Endometrial microvascular endothelial cells (primary cell): ENCODE results near the gene HOXA6. TPM values are rescaled to one million over a fixed set of nuclear protein-coding genes. Genes with fewer than 3 reads are reported as not detected.

Source experiments
- in situ Hi-C: cut with HindIII; loops from 2 replicates; pipeline ENCODE4 v1.10.0; 2017; ENCODE audit warnings: low sequenced_read_pairs, low pct_unique_long_range_greater_than_20kb; ENCODE audit errors: inconsistent ontology term
- total RNA-seq: library from RNA; depleted of rRNA; stranded (reverse); fragments of >200 nt; gene quantifications from one replicate; pipeline ENCODE4 v1.2.3, GENCODE V29; 2015; ENCODE audit errors: inconsistent ontology term

HOXA6 gene
- total RNA-seq, 1 donor from 2014 or later: 6.0 TPM

DNA sequence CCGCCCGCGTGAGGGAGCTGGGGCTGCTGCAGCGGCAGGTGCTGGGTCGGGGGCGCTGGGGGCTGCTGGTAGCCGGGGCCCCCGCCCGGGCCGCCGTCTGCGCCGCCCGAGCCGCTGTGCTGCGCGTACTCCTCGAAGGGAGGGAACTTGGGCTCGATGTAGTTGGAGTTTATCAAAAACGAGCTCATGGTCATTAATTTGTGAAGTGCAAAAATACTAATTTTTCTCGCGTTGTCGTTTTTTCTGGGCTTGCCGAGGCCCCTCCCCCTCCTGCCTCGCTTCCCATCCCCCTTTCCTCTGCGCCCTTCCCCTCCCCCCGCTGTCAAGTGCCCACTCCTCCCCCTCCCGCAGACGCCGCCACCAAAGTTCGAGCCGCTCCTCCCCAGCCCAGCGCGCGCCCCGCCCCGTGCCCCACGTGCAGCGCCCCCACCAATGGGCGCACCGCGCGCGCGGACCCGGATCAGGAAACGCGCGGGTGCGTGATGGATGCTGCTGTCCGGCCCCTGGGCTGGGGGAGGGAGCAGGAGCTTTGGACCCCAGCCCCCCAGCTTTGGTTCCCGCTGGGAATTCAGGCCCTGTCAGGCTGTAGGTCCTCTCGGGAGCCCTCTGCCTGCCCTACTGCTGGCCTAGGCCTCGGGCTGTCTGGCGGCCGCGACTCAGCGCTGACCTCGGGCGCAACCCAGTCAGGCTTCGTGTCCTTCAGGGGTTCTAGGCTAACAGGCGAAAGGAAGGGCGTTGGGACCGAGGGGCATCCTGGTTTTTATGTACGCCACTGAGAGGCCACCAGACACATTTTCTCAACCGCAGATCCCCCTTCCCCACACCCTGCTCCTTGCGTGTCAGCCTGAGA lies 16.8 kb downstream of the HOXA6 start, which contains the start of gene HOXA4:
Gene HOXA4 (minus strand): TSS at position 218 of the 850 bp plus-strand sequence. CDS start 24 bp downstream, at position 194.
- in situ Hi-C loops: no loop called here

DNA sequence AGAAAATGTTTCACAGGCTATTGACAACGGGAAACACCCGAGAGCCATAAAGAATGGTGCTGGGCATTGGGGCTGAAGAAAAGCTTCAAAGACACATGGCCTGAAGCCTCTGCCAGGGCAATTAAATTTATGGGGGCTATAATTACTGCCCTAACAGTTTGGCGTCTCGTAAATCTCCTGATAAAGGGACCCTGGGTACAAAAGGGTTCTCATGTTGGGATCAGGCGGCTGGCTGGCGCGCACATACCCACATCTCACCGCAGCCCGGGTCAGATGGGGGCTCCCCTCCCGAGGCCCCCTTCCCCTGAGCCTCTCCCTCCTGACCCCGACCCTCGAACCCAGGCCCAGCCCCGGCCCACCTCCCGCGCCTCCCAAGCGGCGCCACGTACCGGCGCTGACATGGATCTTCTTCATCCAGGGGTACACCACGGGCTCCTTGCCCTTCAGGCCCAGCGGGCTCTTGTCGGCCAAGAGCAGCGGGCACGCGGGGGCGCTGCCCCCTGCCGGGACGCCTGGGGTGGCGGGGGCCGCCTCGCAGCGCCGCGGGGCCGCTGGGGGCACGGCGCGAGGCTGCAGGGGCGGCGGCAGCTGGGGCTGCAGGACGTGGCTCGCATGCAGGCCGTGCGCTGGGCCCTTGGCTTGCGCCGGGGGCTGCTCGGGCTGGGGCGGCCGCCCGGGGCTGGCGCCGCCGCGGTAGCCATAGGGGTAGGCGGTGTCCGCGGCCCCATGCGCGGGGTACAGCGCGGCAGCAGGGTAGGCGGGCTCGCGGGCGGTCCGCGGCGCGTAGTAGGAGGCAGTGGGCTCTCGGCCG lies 17.6 kb downstream of the HOXA6 start:
- in situ Hi-C loops: loop anchor here (5.0 kb wide), 1 partner anchor 38 kb away; no protein-coding TSS in a partner anchor

DNA sequence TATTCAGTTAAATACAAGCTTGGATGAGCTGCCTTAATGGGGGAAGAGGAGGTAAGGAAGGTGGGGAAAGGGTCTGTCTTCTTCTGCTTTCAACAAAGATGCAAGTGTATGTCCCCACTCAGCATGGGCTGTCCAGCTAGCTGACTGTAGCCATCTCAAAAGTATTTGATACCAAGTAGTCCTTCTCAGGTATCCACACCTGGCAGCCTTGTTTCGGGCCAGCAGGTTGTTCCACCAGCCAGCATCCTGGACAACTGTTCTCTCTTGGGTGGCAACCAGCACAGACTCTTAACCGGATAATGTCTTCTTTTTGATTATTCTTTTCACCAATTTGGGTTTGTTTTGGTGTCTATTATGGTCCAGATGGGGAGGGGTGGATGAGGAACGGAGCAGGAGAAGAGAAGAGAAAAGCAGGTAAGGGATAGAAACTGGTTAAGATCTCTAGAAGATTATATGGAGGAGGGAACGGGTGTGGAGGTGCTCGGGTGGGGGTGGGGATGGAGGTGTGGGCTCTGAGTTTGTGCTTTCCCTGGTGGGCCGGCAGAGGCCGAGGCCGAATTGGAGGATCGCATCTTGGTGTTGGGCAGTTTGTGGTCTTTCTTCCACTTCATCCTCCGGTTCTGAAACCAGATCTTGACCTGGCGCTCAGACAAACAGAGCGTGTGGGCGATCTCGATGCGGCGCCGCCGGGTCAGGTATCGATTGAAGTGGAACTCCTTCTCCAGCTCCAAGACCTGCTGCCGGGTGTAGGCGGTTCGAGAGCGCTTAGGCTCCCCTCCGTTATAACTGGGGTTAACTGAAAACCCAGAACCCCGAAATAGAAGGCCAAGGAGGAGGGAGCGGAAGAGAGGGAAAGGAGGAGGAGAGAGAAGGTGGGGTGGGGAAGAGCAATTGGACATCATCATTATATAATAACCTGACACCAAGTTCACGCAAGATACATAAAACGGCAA lies 18.5 kb downstream of the HOXA6 start:
- in situ Hi-C loops: loop anchor here (5.0 kb wide), 1 partner anchor 37 kb away; no protein-coding TSS in a partner anchor

DNA sequence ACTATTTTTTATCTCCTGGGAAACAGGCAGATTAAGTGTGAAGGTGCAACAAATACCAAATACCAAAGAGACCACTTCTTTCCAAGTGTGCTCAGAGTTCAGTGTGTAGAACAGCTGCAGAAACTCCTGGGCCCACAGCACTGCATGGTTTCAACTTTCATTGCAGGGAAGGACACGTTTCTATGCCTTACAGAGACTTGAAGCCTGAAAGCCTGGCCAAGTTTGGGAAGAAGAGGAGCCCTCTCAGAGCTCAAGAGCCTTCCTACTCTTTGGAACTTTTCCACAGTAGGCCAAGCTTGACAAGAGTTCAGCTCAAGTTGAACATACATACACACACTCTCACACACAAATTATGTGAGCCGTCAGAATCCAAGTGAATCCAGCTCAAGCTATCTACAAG lies 19.5 kb downstream of the HOXA6 start:
- in situ Hi-C loops: loop anchor here (5.0 kb wide), 1 partner anchor 36 kb away; no protein-coding TSS in a partner anchor

DNA sequence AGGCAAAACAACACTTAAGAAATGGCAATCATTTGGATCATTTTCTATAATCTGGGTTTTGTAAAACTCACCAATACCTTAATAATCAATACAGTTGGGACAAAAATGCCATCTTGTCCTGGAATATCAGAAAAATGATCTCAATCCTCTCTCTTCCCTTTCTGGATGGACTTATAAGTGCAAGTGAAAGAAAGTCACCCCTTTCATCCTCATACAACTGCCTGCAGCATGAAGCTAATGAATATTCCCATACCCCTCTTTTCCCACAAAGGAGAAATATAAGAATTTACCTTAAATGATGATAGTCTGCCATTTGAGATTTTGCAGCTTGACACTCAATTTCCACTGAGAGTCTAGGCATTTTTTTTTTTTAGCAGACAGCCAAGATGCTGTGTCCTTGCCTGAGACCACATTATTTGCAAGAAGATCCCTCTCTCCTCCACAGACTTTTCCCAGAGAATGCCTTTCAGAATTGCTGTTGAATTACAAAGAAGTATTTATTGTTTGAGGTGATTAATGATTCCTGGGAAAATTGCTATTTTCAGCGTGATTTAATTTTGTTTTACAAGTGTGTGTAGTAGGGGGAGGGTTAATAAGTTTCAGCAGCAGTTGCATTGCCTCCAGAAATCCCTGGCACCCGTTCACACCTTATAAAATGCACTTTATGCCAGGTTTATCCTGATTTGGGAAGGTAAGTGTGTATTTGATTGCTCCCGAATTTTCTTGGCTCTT lies 20.8 kb downstream of the HOXA6 start:
- in situ Hi-C loops: loop anchor here (5.0 kb wide), 1 partner anchor 34 kb away; no protein-coding TSS in a partner anchor

DNA sequence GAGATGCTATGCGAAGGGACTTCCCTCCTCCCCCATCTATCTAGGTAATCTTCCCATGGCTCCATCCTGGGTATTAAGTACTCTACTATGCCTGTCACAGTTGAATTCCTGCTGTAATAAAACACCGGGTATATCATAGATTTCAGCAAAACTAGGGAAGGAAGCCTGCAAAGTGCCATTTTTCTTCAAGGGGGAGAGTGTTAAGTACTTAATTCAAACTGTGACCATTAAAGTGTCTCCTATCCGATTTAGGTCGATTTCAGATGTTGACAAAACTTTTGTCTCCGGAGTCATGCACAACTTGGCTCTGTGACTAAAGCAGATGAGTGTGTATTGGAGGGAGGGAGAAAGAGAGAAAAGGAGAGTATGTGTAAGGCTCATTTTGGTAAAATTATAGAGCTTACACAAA lies 21.6 kb downstream of the HOXA6 start:
- in situ Hi-C loops: loop anchor here (5.0 kb wide), 1 partner anchor 34 kb away; no protein-coding TSS in a partner anchor

DNA sequence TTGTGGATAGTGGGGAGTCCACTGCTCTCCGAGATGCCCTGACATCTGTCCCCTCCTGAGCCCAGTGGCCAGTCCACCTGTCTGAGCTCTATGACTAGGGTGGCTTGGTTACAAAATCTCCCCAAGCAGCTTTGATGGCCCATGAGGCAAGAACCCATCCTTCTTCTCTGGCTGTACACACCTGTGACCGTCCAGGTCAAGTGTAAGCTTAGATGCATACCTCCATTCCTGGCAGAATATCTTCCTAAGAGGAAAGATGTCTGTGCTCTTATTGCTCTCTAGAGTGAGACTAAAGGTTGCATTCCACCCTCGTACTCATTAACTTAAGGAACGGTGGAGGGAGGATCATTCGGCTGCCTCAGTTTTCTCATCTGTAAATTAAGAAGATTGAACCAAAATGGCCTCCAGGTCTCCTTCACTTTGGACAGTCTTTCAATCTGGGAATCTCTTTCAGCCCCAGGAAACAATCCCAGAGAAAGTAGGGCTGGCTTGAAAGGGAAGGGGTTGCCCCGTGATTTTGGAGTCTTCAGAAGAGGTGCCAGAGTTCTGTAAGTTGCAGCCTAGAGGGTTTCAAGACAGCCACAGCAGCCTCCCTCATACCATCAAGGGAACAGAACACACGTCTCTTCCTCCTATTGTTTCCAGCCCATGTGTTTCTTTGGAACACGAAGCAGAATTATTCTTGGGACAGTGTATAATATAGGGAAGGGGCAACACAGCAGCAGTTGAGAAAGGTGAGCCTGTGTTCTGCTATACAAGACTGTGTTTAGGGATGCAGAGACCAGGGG lies 22.5 kb downstream of the HOXA6 start:
- in situ Hi-C loops: loop anchor here (5.0 kb wide), 1 partner anchor 33 kb away; no protein-coding TSS in a partner anchor

DNA sequence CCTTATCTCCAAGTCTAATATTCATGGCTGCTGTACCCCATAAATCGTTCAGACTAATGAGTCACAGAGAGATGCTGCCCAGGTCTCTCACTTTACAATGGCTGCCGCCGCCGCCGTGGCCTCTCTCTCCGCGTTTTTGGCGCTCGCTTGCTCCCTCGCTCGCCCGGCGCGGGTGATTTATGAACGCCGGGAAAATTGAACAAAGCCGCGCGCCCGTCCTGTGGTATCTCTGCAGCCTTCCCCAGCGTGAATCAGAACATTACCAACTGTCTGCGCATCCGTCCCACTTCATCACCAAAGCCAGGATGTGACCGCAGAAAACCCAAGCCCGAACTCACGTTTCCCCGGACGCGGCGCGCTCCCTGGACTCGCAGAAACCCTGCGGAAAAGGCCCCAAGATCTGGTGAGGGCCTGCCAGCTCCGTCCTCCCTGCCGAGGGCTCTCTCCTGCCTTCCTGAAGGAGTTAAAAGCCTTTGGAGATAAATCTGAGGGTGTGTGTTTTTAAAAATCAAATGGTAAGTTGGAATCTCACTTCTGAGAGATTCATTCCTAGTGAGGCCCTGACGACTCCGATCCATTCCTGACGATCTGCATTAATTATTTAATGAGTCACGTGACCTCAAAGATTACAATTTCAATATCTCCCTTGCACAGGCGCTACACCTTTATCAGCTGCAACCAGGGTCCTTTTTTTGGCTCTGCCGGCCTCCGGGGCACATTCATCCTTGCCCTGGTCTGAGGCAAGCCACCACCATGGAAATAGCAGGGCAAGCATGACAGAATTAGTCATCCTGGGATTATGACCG lies 23.3 kb downstream of the HOXA6 start:
- in situ Hi-C loops: no loop called here

DNA sequence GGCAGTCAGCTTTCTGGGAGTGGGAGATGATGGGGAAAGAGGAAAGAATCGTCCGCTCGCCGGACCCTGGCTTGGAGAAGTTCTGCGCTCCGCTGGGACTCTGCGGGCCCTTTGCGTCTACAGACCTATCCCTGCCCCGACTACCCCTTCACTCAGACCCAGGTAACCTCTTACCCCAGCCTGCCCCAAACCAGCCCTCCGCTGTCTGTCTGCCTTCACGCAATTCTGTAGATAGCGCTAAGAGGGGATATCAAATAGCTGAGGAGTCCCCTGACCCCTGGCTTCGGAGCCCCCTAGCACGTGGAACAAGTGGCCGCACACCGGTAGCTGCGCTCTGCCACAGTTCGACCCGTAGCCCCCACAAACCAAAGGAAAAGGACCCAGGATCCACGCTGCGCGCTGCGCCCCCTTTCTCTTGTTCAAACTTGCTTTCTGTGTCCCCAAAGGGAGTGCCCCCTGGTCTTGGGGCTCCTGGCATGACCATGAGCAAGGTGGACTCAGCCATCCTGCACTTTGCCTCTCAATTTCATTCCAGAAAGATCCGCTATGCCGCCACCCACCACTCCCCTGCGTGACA lies 24.0 kb downstream of the HOXA6 start:
- in situ Hi-C loops: no loop called here

DNA sequence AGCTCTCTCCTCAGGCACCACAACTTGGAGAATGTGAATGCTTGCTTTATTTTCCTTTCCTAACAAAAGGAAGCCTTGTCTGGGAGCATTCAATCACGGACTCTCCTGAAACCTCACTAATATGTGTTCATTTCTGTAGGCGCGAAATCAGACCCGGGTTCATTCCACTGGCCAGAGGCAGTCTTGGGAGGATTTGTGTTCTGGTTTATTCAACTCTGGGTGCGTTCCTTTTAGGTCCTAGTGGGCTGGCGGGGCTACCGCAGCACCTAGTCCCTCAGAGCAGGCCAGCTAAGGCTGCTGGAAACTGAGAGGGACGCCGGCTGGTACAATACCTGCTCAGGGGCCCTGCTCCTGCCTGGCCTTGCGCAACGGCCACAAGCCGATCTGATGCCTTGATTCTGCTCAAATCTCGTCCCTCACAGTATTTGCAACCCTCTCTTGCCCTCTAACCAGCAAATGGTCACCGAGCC lies 24.5 kb downstream of the HOXA6 start:
- in situ Hi-C loops: no loop called here

DNA sequence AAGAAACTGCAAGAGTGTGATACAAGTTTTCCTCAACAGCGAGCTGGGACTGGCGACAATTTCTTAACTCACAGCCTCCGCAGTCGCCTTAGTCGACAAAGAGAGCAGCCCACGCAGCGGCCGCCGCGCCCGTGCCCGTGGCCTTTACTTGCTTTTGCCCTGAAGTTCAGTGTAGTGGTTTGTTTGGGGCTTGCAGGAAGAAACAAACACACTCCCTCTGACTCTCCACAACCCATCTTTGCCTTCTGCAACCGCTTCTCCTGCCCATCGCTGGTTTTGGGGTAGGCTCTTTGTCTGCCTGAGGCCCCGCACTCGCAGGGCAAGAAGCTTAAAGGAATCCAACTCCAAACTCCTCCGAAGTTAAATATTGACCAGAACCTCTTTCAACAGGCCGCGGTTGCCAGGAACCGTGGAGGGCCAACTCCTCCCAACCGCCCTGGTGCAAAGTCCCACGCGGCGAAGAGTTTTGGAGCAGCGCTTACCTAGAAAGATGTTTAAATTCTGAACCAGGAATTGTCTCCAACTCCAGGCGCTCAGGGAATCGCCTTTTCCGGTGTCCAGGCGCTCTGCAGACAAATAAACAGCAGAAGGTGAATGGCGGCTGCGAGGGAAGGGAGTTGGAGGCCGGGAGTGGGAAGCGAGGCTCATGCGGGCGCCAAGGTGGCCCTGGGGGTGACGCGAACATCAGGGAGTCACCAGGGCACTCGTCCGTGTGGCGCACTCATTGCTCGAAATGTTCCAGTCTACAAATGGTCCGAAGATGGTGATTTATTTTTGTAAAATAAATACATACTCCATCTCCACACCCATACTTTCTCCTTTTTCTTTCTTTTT lies 25.3 kb downstream of the HOXA6 start:
- in situ Hi-C loops: no loop called here

DNA sequence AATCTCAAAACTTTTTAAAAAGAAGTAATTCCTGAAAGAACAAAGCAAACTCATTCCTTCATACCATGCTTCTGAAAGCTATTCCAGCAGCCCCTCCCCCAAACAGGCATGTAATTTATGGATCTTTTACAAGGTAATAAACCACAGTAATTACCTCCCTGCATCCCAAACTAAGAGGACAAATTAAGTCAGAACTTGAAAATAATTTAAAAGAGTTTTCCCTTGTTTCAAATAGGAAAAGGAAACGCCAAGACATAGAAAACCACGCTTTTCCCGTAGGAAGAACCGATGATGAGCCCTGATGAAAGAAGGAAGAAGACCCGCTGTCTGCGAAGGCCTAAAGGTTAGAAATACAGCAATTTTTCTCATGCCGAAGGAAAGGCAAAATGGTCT lies 25.9 kb downstream of the HOXA6 start:
- in situ Hi-C loops: no loop called here

DNA sequence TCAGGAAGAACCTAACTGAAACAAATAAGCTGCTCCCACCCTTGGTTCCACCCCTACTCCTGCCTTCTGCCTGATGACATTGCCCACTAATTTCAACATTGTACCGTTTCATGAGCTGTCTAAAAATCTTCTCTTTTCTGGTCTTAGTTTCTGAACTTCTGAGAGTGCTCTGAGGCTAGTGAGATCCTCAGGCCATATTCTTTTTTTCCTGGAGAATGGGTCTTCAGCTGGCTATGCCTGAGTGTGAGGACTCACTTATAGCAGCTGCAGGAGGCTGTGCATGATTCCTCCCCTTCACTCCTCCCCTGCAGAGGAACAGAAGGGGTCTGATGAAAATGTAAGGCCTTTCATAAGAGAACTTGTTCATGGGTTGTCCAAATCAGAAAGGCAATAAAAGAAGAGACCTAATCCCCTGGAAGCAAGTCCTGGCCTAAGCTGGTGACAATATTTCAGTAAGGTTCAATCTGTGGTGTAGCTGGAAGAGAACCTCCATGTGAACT lies 28.1 kb downstream of the HOXA6 start:
- in situ Hi-C loops: no loop called here

DNA sequence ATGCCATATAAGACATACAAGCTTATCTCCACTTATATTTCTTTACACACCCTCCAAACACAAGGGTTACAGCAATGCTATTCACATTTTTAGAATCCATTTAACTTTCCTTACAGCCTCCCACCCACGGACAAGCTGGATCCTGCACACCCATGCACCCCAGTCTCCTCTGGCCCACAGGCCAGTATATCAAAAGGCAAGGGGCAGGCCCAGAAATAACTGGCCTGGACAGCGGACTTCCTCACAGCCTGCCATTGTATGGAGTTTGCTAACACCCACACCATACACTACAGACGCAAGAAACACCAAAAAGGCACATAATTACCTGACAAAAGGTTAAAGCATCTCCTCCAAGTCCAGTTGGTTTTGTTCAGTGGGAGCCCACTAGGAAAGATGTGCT lies 29.0 kb downstream of the HOXA6 start:
- in situ Hi-C loops: no loop called here

DNA sequence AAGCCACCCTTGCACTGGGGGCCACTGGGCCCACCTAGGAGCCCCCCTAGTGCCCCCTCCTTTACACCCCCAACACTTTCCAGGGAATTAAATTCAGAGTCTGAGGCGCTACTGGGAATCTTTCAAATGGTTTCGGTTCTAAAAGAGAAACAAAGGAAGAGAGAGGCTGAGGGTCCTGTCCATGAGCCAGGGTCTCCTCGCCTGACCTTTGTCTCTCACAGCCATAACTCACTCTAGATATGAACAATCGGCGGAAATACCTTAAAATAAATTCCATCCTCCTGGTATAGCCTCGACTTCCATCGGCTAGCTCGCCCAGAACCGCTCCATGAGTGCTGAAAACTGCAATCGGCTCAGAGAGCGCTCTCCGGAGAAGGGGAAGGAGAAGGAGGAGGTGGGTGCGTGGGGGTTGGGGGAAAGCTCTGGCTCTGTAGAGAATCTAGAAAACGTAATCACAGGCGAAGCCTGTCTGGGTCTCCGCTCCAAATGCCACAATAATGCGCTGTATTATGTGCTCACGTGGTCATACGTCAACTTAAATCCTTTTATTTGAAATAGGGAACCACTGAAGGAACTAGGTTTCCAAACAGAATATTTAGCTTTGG lies 29.6 kb downstream of the HOXA6 start:
- in situ Hi-C loops: no loop called here
